ENCODE measurements around the gene IRX3. TPM values are rescaled to one million over a fixed set of nuclear protein-coding genes. Genes with fewer than 3 reads are reported as not detected.

IRX3 gene
- 7.5 and 10.3 TPM in 2 replicates for total RNA-seq

GRCh38 chr16:54286366-54287130 is at the start of gene IRX3:
IRX3 (minus strand) TSS chr16:54286787; CDS start chr16:54286050, 737 bp downstream.

